GM18907 (cell line): Measurements from ENCODE around the gene HSPA5.
A peak's percentile ranks its signal among the peaks of the same experiment; 100 is the strongest.
"Not testable (repeated sequence)": the region's sequence is repeated elsewhere in the genome, so short reads cannot be mapped to it uniquely, and the experiment has no call there.

ENCODE experiments used
- ATAC-seq: cut with Tn5 transposase; IDR thresholded peaks from one replicate; pipeline ENCODE4 v1.9.1; 2021; ENCODE audit warnings: mild to moderate bottlenecking, moderate library complexity; ENCODE audit not compliant: unreplicated experiment

Gene HSPA5

DNA sequence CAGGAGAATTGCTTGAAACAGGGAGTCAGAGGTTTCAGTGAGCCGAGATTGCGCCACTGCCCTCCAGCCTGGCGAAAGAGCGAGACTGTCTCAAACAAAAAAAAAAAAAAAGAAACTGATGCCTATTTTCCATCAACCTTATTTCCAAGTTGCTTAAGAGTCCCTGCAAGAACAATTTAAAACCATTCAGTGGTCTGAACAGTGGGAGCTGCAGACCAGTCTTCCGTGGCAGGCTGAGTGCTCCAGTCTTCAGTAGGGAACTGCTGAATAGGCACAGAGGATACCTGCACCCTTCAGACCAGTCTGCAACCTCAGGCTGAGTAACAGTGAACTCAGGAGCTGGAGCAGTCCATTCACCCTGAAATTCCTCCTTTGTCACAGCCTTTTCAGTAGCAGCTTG is 46.7 kb downstream of the HSPA5 start:
- not testable (repeated sequence) for ATAC-seq

DNA sequence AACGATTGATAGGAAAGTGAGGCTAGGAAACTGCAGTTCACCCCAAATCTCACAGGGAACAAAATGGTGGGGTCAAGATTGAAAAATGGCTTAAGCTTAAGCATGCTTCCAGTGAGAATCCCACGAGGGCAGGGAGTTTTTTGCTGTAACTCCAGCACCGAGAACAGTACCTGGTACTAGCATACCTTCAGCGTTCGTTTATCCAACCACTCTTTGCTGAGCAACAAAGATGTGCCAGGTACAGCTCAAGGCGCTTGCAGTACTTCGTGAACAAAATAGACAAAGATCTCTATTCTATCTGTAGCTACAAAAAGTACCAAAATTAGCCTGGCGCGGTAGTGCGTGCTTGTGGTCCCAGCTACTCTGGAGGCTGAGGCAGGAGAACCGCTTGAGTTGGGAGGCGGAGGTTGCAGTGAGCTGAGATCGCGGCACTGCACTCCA is 50.8 kb downstream of the HSPA5 start:
- ATAC-seq = no peak

DNA sequence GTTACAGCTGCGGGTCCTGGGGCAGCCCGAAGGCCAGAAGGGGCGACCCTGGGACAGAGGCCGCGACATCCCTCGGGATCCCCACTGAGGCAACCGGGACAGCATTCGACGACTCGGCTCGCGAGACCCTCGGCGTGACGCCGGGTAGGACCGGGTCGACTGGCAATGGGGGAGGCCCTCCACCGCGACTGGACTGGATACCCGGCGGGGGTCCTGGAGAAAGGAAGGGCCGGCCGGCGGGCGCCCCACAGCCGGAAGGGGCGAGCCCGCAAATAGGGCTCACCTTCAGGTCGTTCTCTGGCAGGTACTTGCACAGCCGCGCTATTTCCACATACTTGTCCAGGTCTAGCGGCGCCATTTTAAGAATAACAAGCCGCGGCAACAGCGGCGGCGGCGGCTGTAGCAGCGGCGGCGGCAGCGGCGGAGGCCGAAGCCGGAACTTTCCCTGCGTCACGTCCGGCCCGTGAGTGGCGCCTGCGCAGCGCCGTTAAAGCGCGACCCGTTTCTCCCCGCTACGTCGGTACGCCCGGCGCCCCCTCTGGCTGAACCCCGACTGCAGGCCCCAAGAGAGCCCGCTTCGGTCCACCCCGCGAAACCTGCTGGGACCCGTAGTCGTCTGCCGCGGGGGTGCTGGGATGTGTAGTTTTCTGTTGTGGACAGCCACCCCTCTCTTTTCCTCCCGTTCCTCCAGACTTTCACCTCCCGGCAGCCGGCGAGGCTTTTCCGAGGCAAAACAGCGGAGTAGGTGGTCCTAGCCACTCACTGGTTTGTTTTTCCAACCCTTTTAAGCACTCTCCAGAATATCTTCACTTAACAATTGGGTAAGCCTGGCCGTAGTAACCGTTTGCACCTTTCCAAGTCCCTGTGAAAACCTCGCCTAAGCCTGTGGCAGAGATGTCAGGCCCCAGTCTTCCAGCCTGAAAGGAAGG is 51.5 kb downstream of the HSPA5 start, which contains the start of gene PPP6C:
Gene PPP6C, minus strand, starts transcription at position 443 of the 929 bp plus-strand sequence. Its CDS starts 85 bp downstream, at position 358.
- ATAC-seq = peak; percentile 96

DNA sequence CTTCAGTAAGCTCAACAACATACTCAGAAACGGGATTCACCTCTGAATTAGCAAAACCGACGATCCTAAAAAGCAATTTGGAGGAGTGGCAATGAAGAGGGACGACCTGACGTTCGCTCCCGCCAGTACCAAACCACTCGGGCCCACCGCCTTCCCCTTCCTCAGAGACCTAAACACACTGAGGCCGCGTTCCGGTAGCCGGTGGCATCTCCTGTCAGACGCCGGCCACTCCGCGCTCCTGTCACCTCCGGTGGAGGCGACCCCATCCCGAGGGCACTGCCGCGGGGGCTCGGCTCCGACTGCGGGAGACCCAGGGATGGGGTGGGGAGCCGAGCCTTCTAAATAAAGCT is 52.2 kb downstream of the HSPA5 start:
- ATAC-seq = peak; percentile 24
